GM18499 (cell line): ENCODE measurements around the gene TREH.
"Not testable (repeated sequence)": the region's sequence is repeated elsewhere in the genome, so short reads cannot be mapped to it uniquely, and the experiment has no call there.

Source experiments
- ATAC-seq: cut with Tn5 transposase; IDR thresholded peaks from one replicate; pipeline ENCODE4 v1.9.1; 2021; ENCODE audit warnings: moderate number of reproducible peaks; ENCODE audit not compliant: insufficient read depth, unreplicated experiment

TREH gene, protein sequence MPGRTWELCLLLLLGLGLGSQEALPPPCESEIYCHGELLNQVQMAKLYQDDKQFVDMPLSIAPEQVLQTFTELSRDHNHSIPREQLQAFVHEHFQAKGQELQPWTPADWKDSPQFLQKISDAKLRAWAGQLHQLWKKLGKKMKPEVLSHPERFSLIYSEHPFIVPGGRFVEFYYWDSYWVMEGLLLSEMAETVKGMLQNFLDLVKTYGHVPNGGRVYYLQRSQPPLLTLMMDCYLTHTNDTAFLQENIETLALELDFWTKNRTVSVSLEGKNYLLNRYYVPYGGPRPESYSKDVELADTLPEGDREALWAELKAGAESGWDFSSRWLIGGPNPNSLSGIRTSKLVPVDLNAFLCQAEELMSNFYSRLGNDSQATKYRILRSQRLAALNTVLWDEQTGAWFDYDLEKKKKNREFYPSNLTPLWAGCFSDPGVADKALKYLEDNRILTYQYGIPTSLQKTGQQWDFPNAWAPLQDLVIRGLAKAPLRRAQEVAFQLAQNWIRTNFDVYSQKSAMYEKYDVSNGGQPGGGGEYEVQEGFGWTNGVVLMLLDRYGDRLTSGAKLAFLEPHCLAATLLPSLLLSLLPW

DNA sequence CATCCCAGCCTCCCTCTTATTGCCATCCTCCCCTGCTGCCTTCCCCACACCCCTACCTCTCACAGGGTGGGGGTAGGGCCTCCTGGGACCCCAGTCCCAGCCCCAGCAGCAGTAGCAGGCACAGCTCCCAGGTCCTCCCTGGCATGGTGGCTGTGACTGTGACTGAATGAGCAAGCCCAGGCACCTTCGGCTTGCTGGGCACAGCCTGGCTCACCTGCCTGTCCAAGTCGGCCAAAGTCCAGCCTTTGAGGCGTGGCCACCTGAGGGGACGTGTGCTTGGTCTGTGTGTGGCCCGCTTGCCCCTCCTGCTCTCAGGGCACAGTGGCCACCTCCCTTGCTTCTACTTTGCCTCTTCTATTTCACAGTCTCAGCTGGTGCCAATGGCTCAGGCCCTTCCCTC, at the start of gene TREH:
TREH (minus strand) TSS at position 168 of the 400 bp plus-strand sequence; CDS start at position 145, 23 bp downstream.
- no peak for ATAC-seq

DNA sequence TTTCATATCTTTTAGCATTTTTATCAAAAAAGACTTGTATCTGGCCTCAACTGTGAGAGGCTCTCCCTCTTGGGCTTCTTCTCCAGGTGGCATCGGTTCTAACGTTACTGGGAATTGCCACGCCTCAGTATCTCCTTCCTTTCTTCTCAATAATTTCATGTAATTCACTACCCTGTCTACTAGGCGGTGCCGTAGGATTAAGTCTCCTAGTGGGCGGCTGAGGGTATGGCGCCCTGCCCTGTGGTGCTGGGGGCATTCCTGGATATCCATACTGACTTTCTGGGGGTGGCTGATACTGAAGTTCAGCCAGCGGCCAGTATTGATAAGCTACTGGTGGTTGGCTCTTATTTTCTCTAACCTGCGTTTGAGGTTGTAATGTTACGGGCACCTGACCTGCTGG, 48.7 kb upstream of the TREH start:
- not testable (repeated sequence) for ATAC-seq

DNA sequence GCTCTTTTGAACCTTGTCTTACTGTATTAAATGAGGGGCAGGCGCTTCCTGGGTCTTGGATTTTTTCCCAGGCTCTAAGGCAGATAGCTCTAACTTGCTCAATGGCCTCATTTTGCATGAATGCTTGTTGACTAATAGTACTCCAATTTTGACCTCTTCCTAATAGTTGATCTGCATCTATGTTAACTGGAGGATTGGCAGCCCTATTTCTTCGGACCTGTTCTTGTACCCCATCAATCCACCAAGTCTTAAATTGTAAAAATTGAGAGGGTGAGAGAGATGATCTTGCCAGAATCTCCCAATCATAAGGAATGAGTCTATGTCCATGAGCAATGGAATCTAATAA, 48.2 kb upstream of the TREH start:
- ATAC-seq = not testable (repeated sequence)

DNA sequence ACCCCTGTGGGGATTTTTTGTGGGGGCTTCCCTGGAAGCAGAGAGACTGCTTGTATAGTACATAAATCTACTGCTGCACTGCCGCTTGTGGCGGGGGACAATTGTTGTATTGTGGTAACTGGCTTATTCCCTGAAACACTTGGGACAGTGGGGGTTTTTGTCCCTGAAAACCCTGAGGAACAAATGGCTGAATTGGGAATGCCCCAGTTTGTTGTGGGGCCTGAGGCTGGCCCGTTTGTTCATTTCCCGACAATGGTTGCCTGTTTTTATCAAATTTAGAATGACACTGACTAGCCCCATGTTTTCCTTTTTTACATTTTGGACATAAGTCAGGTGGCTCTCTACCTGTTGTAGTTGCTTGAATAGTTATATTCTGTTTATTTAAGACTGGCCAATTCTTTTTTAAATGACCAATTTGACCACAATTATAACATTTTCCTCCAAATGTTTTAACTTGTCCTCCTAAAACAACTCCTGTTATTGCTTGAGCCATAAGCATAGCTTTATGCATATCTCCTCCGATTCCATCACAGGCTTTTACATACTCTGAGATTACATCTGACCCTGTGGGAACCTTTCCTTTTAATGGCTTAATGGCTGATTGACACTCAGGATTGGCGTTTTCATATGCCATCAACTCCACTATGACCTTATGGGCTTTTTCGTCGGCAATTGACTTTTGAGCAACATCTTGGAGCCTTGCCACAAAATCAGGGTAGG, 47.7 kb upstream of the TREH start:
- ATAC-seq = not testable (repeated sequence)

DNA sequence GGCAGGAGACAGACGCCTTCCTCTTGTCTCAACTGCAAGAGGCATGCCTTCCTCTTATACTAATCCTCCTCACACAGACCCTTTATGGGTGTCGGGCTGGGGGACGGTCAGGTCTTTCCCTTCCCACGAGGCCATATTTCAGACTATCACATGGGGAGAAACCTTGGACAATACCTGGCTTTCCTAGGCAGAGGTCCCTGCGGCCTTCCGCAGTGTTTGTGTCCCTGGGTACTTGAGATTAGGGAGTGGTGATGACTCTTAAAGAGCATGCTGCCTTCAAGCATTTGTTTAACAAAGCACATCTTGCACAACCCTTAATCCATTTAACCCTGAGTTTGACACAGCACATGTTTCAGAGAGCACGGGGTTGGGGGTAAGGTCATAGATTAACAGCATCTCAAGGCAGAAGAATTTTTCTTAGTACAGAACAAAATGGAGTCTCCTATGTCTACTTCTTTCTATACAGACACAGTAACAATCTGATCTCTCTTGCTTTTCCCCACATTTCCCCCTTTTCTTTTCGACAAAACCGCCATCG, 42.1 kb upstream of the TREH start:
- ATAC-seq = not testable (repeated sequence)

DNA sequence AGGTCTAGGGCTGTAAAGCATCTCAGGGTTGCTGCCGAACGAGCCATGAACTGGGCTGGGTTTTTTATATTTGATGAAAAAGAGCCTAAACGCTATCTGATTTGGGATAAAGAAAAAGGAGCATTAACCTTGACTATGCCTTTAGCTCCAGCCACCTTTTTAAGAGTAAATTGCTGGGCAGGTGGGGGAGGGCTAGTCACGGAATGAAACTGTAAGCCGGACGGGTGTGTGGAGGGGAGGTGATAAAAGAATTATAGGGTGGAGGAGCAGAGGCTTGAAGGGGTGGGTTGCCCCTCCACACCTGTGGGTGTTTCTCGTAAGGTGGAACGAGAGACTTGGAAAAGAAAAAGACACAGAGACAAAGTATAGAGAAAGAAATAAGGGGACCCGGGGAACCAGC, 41.3 kb upstream of the TREH start:
- ATAC-seq = not testable (repeated sequence)

DNA sequence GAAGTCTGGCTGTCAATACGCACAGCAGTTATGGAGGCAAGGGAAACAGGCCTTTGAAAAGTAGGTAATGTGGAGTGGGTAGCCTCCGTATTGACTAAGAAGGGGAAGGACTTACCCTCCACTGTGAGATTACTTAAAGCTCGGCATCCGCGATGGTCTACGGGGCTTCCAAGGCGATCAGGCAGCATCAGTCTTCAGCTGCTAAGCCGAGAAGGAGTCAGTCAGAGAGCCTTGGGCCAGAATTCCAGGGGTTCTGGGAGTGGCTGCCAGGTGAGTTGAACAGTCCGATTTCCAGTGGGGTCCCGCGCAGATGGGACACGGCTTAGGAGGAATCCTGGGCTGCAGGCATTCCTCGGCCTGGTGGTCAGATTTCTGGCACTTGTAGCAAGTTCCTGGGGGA, 40.6 kb upstream of the TREH start:
- not testable (repeated sequence) for ATAC-seq

DNA sequence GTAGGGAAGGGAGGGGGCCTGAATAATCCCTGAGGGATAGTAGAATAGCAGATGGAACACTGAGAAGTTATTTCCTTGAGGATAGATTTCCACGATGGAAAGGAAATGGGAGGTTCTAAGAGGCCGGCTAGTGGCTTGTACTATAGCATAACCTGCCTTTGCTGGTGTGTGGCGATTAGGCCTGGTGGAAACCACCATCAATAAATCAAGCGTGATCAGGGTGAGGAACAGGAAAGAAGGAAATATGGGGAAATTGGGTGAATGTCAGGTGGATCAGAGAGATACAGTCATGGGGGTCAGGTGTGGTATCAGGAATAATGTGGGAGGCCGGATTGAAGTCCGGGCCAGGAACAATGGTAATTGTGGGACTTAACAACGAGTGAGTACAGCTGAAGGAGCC, 39.1 kb upstream of the TREH start:
- ATAC-seq = not testable (repeated sequence)

DNA sequence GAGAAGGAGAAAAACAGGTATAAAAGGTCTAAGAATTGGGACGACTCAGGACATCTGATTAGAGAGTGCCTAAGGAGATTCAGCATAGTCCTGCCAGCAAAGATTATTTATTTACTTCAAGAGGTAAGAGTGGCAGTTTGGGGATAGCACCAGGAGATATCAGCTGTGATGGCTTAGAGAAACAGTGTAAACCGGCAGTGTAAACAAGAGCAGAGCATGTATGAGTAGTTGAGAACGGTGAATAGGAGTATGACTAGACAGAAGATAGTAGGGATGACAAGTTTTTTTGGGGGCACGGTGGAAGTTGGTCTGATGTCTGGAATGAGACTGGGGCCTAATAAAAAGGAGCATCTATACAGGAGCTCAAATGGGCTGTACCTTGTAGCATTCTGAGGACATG, 38.3 kb upstream of the TREH start:
- not testable (repeated sequence) for ATAC-seq

DNA sequence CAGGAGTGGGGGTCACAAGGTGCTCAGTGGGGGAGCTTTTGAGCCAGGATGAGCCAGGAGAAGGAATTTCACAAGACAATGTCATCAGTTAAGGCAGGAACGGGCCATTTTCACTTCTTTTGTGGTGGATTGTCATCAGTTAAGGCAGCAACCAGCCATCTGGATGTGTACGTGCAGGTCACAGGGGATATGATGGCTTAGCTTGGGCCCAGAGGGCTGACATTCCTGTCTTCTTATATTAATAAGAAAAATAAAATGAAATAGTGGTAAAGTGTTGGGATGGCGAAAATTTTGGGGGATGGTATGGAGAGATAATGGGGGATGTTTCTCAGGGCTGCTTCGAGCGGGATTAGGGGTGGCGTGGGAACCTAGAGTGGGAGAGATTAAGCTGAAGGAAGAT, 37.8 kb upstream of the TREH start:
- not testable (repeated sequence) for ATAC-seq

DNA sequence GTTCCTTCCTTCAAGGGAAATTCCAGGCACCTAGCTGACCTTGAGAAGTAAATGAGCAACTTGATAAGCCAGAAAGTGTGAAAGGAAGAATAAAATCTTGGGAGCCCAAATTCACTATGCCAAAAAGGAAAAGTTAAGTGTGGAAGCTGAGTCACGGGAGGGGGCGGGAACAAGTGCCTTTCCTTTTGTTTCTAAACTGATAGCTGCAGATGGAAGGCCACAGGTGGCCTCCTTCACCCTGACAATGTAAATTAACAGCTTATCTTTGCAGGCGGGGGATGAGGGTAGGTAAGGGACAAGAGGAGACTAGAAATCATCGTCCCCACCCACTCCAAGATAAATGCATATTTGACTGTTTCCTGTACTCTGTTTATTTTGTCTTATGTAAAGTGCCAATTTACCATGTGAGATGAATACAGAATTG, 36.4 kb upstream of the TREH start:
- no peak for ATAC-seq

DNA sequence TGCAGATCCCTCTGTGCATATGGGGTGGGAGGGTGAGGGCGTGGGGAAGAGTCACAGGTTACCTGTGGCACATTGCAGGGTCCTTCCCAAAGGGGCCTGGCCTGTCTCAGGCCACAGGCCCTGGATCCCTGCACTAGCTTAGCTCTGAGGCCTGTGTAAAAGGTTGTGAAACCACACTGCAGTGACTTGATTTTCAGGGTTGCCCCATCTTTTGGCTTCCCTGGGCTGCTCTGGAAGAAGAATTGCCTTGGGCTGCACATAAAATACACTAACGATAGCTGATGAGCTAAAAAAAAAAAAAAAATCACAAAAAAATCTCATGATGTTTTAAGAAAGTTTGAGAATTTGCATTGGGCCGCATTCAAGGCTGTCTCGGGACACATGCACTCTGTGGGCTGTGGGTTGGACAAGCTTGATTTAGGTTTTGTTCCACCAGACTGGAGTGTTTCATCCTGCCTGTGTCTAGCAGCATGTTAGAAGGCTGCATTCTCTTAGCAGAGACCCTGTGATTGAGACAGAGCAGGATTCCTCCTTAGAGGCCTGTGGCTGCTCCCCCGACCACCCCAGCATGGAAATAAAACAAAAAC, 35.9 kb upstream of the TREH start:
- no peak for ATAC-seq

DNA sequence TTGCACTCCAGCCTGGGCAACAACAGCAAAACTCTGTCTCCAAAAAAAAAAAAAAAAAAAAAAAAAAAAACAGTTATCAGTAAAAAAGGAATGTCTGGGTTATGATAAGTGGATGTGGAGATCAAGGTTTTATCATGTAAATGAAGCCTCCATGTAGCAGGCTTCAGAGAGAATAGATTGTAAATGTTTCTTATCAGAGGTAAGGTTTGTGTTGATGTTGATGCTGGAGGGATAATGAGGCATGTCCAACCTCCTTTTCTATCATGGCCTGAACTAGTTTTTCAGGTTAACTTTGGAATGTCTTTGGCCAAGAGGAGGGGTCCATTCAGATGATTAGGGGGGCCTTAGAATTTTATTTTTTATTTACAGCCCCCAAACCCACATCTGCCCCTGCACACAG, 35.4 kb upstream of the TREH start:
- ATAC-seq = no peak

DNA sequence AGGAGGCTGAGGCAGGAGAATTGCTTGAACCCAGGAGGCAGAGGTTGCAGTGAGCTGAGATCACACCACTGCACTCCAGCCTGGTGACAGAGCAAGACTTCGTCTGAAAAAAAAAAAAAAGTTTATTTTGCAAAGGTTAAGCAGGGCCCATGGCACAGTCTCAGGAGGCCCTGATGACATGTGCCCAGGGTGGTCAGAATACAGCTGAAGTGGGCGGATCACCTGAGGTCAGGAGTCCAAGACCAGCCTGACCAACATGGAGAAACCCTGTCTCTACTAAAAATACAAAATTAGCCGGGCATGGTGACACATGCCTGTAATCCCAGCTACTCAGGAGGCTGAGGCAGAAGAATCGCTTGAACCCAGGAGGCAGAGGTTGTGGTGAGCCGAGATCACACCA, 35.0 kb upstream of the TREH start:
- not testable (repeated sequence) for ATAC-seq

DNA sequence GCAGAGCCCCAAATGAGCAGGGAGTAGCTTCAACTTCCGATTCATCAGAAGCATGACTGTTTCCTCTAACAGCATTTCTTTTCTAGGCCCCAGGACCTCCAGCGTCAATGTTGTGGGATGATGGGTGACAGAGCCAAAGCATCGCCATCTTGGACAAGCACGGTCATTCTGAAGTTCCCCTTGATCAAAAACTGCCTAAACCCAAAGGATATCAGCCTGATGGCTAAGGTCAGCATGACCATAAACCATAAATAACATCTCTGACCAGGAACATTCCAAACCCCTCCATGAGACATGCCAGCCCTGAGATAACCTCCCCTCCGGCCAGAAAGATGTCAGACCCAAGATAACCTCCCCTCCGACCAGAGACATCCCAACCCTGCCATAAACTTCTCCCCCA, 28.8 kb upstream of the TREH start:
- no peak for ATAC-seq

DNA sequence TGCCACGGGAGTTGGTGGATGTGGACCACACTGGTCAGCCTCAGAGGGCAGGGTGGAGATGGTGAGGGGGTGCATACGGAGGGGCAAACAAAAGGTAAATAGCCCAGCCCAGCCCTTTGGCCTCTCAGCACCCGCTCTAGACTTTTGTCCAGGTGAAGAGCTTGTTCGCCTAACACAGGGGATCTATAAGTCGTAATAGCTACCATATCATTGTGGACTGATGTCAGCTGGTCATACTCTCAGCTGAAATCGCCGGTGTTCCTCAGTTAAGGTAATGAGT, 27.0 kb upstream of the TREH start:
- ATAC-seq = no peak

DNA sequence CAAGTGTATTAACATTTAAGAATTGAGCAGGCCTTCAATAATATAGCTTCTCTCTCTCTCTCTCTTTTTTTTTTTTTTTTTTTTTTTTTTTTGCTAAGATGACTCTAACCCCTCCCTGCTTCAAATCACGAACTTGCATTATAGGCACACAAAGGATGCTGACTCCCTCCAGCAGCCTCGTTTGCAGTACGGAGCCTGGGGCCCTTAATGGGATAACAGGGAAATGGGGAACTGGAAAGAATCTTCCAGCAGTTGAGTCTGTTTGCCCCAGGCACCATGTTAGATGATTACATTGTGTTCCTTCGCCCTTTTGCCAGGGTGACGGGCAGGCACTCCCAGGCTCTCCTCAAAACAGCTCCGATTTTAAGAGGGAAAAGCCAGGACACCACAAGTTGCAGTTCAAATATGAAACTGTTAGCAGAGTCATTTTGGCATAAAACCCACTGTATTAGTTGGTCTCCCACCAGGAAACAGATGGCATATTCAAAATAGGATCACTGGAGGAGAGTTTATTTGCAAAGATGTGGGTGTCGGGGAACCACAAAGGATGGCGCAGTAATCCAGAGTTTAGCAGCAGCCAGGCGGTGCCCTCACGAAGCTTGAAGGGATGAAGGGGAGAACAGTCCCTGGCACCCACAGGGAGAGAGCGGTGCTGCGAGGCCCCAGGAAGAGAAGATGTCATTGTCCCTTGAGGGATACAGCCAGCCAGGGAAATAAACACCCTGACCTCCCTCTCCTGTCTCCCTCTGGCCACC, 26.5 kb upstream of the TREH start:
- ATAC-seq = no peak

DNA sequence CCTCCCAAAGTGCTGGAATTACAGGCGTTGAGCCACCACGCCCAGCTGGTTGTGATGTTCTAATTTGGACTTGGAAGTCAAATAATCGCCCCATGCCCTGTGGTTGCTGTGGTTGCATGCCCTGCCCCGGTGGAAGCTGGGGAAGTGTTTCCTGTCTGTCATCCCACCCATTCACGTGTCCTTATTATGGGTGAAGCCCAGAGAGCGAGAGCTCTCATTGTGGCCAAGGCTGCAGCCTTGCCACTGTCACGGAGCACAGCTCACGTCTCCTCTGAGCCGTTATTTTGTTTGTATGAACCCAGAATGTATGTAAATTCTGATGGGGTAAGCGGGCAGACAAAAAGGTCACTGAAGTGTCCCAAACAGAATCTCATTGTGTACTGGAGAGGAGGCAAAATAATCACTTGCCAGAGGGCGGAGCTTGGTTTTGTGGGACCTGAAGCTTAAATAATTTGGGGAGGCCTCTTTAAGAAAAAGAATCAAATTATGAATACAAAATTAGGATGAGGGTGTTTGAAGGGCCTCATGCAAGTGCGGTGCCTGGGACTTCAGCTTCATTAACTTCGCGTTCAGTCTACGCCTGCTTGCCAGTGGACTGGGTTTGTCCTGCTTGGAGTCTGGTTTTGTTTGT, 25.8 kb upstream of the TREH start:
- no peak for ATAC-seq

DNA sequence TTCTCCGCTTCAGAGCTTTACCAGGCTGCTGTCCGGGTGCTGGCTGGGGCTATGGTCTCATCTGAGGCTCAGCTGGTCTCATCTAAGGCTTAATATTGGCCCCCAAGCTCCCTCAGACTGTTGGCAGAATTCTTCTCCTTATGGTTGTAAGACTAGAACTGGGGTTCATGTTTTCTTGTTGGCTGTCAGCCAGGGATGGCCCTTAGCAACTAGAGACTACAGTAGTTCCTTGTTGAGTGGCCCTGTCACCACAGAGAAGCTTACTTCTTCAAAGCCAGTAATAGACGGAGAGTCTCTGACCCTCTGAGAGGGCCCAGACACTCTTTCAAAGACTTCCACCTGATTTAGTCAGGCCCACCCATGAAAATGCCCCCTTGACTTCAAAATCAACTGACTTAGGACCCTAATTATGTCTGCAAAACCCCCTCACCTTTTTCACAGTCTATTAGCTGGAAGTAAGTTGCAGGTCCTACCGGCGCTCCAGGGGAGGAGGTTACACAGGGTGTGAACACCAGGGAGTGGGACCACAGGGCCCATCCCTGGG, 24.2 kb upstream of the TREH start:
- ATAC-seq = no peak
